IMR-90 (cell line): ENCODE measurements around the gene SPARC. TPM values are rescaled to one million over a fixed set of nuclear protein-coding genes. Genes with fewer than 3 reads are reported as not detected.

Experiments
- ATAC-seq: fragments of 200-7000 bp; cut with Tn5 transposase; 2 replicates; pipeline ENCODE4 v1.9.1; 2020; ENCODE audit warnings: low read depth, mild to moderate bottlenecking, moderate library complexity
- BruUV-seq: library from RNA; stranded (reverse); fragments of 400-500 nt; replicated peaks from 2 replicates; lab custom pipeline; 2021; lab: Mats Ljungman, UMichigan
- CTCF ChIA-PET: fragments of 300-600 bp; formaldehyde crosslinking; extraction: SDS; loops from one replicate; lab custom pipeline; 2021; ENCODE audit warnings: antibody characterized with exemption; lab: Yijun Ruan, JAX
- POLR2A ChIA-PET: fragments of 300-600 bp; sonication (Branson Sonifier 250); formaldehyde crosslinking; loops from one replicate; lab custom pipeline; 2022; ENCODE audit warnings: antibody characterized with exemption; ENCODE audit not compliant: unreplicated experiment; lab: Charles Lee
- DNase-seq: peaks from one replicate; pipeline ENCODE4 v3.0.0; 2013
- H2AFZ ChIP-seq: replicated peaks from 2 replicates; pipeline ENCODE3; 2013; ENCODE audit warnings: low read length, mild to moderate bottlenecking; ENCODE audit not compliant: poor library complexity
- H2AK5ac ChIP-seq: 2 replicates; pipeline ENCODE4 v1.6.1; 2013; ENCODE audit warnings: low read depth, low read length, inconsistent platforms
- H2AK9ac ChIP-seq: replicated peaks from 2 replicates; pipeline ENCODE3; 2013; ENCODE audit warnings: mild to moderate bottlenecking, low read depth, low read length, moderate library complexity; ENCODE audit not compliant: poor library complexity
- H2BK120ac ChIP-seq: 2 replicates; pipeline ENCODE4 v1.6.1; 2013; ENCODE audit warnings: low read depth, low read length, inconsistent platforms
- H2BK15ac ChIP-seq: 3 replicates; pipeline ENCODE4 v1.6.1; 2013; ENCODE audit warnings: low read depth, low read length, inconsistent platforms
- H2BK20ac ChIP-seq: 2 replicates; pipeline ENCODE4 v1.6.1; 2013; ENCODE audit warnings: low read depth, mild to moderate bottlenecking, inconsistent platforms, low read length, moderate library complexity
- H2BK5ac ChIP-seq: 2 replicates; pipeline ENCODE4 v1.6.1; 2013; ENCODE audit warnings: mild to moderate bottlenecking, low read depth, low read length, inconsistent platforms; ENCODE audit not compliant: poor library complexity, severe bottlenecking
- H3K14ac ChIP-seq: replicated peaks from 2 replicates; pipeline ENCODE4 v1.6.1; 2013; ENCODE audit warnings: low read depth, low read length, inconsistent platforms
- H3K18ac ChIP-seq: 2 replicates; pipeline ENCODE4 v1.6.1; 2013; ENCODE audit warnings: low read depth, low read length, control low read depth
- H3K23ac ChIP-seq: 2 replicates; pipeline ENCODE4 v1.6.1; 2013; ENCODE audit warnings: low read depth, low read length, inconsistent platforms
- H3K27ac ChIP-seq: 2 replicates; pipeline ENCODE4 v1.5.1; 2013; ENCODE audit warnings: mild to moderate bottlenecking, control low read depth, low read length; ENCODE audit not compliant: insufficient read depth
- H3K27me3 ChIP-seq: 2 replicates; pipeline ENCODE4 v1.6.1; 2013; ENCODE audit warnings: low read length; ENCODE audit not compliant: control insufficient read depth, insufficient read depth
- H3K36me3 ChIP-seq: 2 replicates; pipeline ENCODE4 v1.6.1; 2013; ENCODE audit warnings: low read length, mixed read lengths; ENCODE audit not compliant: control insufficient read depth, insufficient read depth
- H3K4ac ChIP-seq: 2 replicates; pipeline ENCODE4 v1.6.1; 2013; ENCODE audit warnings: low read depth, low read length, inconsistent platforms
- H3K4me1 ChIP-seq: 2 replicates; pipeline ENCODE4 v1.6.1; 2013; ENCODE audit warnings: low read length, mixed read lengths; ENCODE audit not compliant: control insufficient read depth, insufficient read depth
- H3K4me2 ChIP-seq: 2 replicates; pipeline ENCODE4 v1.6.1; 2013; ENCODE audit warnings: low read depth, mild to moderate bottlenecking, control low read depth, low read length, moderate library complexity
- H3K4me3 ChIP-seq: 2 replicates; pipeline ENCODE4 v1.5.1; 2013; ENCODE audit warnings: low read depth, mild to moderate bottlenecking, control low read depth, low read length, moderate library complexity; ENCODE audit not compliant: insufficient read depth
- H3K56ac ChIP-seq: 2 replicates; pipeline ENCODE4 v1.6.1; 2013; ENCODE audit warnings: low read length, inconsistent platforms; ENCODE audit not compliant: insufficient read depth; ENCODE audit errors: extremely low read depth
- H3K79me1 ChIP-seq, 2 experiments: 2 replicates each; pipeline ENCODE4 v1.6.1; 2013; ENCODE audit warnings: low read length in 2 of 2, inconsistent platforms in 1 of 2, low read depth in 1 of 2
- H3K9ac ChIP-seq: 2 replicates; pipeline ENCODE4 v1.6.1; 2013; ENCODE audit warnings: low read depth, low read length, control low read depth
- H3K9me1 ChIP-seq: 2 replicates; pipeline ENCODE4 v1.6.1; 2013; ENCODE audit warnings: low read length, inconsistent platforms; ENCODE audit not compliant: insufficient read depth
- H3K9me3 ChIP-seq: 2 replicates; pipeline ENCODE4 v1.6.1; 2013; ENCODE audit warnings: low read length; ENCODE audit not compliant: control insufficient read depth, insufficient read depth
- H4K20me1 ChIP-seq: 2 replicates; pipeline ENCODE4 v1.6.1; 2013; ENCODE audit warnings: low read length, inconsistent platforms; ENCODE audit not compliant: insufficient read depth
- H4K5ac ChIP-seq: 2 replicates; pipeline ENCODE4 v1.6.1; 2013; ENCODE audit warnings: mild to moderate bottlenecking, low read depth, low read length, control low read depth
- H4K8ac ChIP-seq, 2 experiments: 2 replicates each; pipeline ENCODE4 v1.6.1; 2013; ENCODE audit warnings: low read depth in 2 of 2, low read length in 2 of 2, control low read depth in 1 of 2, inconsistent platforms in 1 of 2
- H4K91ac ChIP-seq: 2 replicates; pipeline ENCODE4 v1.6.1; 2013; ENCODE audit warnings: low read depth, low read length, inconsistent platforms; ENCODE audit not compliant: insufficient read depth
- BHLHE40 ChIP-seq: fragments of 150-350 bp; IDR thresholded peaks from 2 replicates; pipeline ENCODE4 v1.6.1; 2016; ENCODE audit warnings: mild to moderate bottlenecking, low read depth, low read length
- CEBPB ChIP-seq: IDR thresholded peaks from 2 replicates; pipeline ENCODE4 v1.6.1; 2012; ENCODE audit warnings: low read depth, low read length, improper control_type of control experiment
- CHD1 ChIP-seq: IDR thresholded peaks from 2 replicates; pipeline ENCODE4 v1.6.1; 2012; ENCODE audit warnings: low read depth, low read length, improper control_type of control experiment
- FOS ChIP-seq: fragments of 150-350 bp; IDR thresholded peaks from 2 replicates; pipeline ENCODE4 v1.6.1; 2016; ENCODE audit warnings: low read depth, low read length
- MAFK ChIP-seq: IDR thresholded peaks from 2 replicates; pipeline ENCODE4 v1.6.1; 2012; ENCODE audit warnings: low read depth, low read length, improper control_type of control experiment
- MAZ ChIP-seq: IDR thresholded peaks from 2 replicates; pipeline ENCODE4 v1.6.1; 2012; ENCODE audit warnings: low read depth, mild to moderate bottlenecking, low read length, improper control_type of control experiment, moderate library complexity, borderline replicate concordance
- MXI1 ChIP-seq: IDR thresholded peaks from 2 replicates; pipeline ENCODE4 v1.6.1; 2012; ENCODE audit warnings: low read depth, mild to moderate bottlenecking, low read length, moderate library complexity, borderline replicate concordance
- POLR2A ChIP-seq: IDR thresholded peaks from 2 replicates; pipeline ENCODE4 v1.6.1; 2012; ENCODE audit warnings: mild to moderate bottlenecking, low read depth, low read length
- RAD21 ChIP-seq: IDR thresholded peaks from 2 replicates; pipeline ENCODE4 v1.6.1; 2012; ENCODE audit warnings: low read length, improper control_type of control experiment
- RCOR1 ChIP-seq: IDR thresholded peaks from 2 replicates; pipeline ENCODE4 v1.6.1; 2012; ENCODE audit warnings: mild to moderate bottlenecking, low read length, improper control_type of control experiment; ENCODE audit not compliant: insufficient replicate concordance
- RFX5 ChIP-seq: IDR thresholded peaks from 2 replicates; pipeline ENCODE4 v1.8.0; 2012; ENCODE audit warnings: low read depth, mild to moderate bottlenecking, low read length, moderate library complexity
- dilution Hi-C: fragments of 300-500 bp; cut with HindIII; formaldehyde crosslinking; loops from one replicate; pipeline ENCODE4 v1.14.3; 2018; ENCODE audit warnings: low sequenced_read_pairs; ENCODE audit not compliant: unreplicated experiment
- in situ Hi-C: fragments of 300-500 bp; cut with MboI; formaldehyde crosslinking; loops from 3 replicates; pipeline ENCODE4 v1.14.3; 2019; ENCODE audit warnings: low sequenced_read_pairs, inconsistent platforms, mixed read lengths
- intact Hi-C: fragments of 100-400 bp; cut with micrococcal nuclease; formaldehyde crosslinking; loops from 2 replicates; pipeline ENCODE4 v1.10.0; 2022
- polyA plus RNA-seq, 3 experiments: library from polyadenylated mRNA; depleted of rRNA; stranded (reverse); fragments of >200 nt; gene quantifications; 2 replicates each; pipeline ENCODE4 v1.2.3, GENCODE V29; 2012; ENCODE audit warnings: low replicate concordance in 1 of 3
- total RNA-seq: library from RNA; depleted of rRNA; stranded (reverse); fragments of >200 nt; gene quantifications from 2 replicates; pipeline ENCODE4 v1.2.3, GENCODE V29; 2012
- TF ChIP-seq, protein P1 (sequence below): fragments of 150-350 bp; IDR thresholded peaks from 2 replicates; pipeline ENCODE4 v1.6.1; 2017; ENCODE audit warnings: mild to moderate bottlenecking, antibody characterized with exemption, low read length, low read depth
- TF ChIP-seq, protein P2 (sequence below): conservative IDR thresholded peaks from 2 replicates; pipeline ENCODE4 v1.5.1; 2012; ENCODE audit warnings: mild to moderate bottlenecking, low read depth, low read length, improper control_type of control experiment
- TF ChIP-seq, protein P3 (sequence below): fragments of 150-350 bp; IDR thresholded peaks from 2 replicates; pipeline ENCODE4 v1.6.1; 2016; ENCODE audit warnings: low read depth, mild to moderate bottlenecking, low read length, moderate library complexity, borderline replicate concordance

SPARC gene
- total and polyA plus RNA-seq, 2 of the 4 experiments (the other 2 are of a cell fraction) = 1,186 to 4,692 TPM

DNA sequence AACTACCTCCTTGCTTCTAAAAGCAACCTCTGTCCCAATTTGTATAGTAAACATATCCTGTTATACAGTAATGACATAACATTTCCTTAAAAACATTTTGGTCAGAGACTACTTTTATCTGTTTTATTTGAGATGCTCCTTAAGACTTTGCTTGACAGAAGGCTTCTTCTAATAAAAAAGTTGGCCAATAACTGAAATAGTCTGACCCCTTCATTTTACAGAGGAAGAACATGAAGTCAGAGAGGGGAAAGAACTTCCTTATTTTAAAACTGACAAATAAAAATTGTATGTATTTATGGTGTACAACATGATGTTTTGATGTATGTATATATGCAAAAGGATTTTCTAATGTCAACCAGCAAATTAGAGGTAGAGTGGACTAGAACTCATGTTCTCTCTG, 35.8 kb upstream of the SPARC start:
- CTCF ChIA-PET = interaction anchor here (1.4 kb wide), 1 partner anchor 49 kb away, joined by 3 read pairs; the partner anchor contains the start of gene G3BP1
- Histone ChIP-seq H3K4me1 (peaks cover 14% of the 10 kb centered on the region), H3K79me1 (peaks cover 0 to 20% of the 10 kb centered on the region in 2 experiments; a peak in 2 of 4 replicates), H2AK9ac (no peak overlapping the region), H2BK120ac (no peak overlapping the region; the same call in 1 of the 2 replicates), H2BK5ac (no peak overlapping the region), H4K5ac (no peak overlapping the region), H3K4me2 (no peak overlapping the region), H2AK5ac (no peak overlapping the region), H3K27ac (no peak overlapping the region), H3K9me3 (no peaks in the 10 kb centered on the region), H3K36me3 (no peaks in the 10 kb centered on the region), H3K9ac (no peak overlapping the region), H4K20me1 (no peaks in the 10 kb centered on the region), H2BK15ac (no peak overlapping the region), H3K56ac (no peak overlapping the region), H2BK20ac (no peak overlapping the region), H3K27me3 (no peaks in the 10 kb centered on the region), H3K4me3 (no peak overlapping the region), H3K18ac (no peak overlapping the region), H3K14ac (no peak overlapping the region), H4K8ac (no peak overlapping the region), H4K91ac (no peak overlapping the region), H3K23ac (no peak overlapping the region), H2AFZ (no peak overlapping the region), H3K9me1 (peaks cover 10% of the 10 kb centered on the region), H3K4ac (no peak overlapping the region)
- POLR2A ChIA-PET = interaction anchor here (0.9 kb wide), 1 partner anchor 42 kb away, joined by 8 read pairs; no protein-coding TSS in a partner anchor
- DNase-seq = no peak
- intact Hi-C loops = no loop called here
- no TSS peak for BruUV-seq
- no peak for ATAC-seq
- in situ Hi-C loops = no loop called here
- TF ChIP-seq, protein P1, sequence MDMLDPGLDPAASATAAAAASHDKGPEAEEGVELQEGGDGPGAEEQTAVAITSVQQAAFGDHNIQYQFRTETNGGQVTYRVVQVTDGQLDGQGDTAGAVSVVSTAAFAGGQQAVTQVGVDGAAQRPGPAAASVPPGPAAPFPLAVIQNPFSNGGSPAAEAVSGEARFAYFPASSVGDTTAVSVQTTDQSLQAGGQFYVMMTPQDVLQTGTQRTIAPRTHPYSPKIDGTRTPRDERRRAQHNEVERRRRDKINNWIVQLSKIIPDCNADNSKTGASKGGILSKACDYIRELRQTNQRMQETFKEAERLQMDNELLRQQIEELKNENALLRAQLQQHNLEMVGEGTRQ = no peak
- no peak for TF ChIP-seq CEBPB
- no peak for TF ChIP-seq RFX5
- TF ChIP-seq RAD21 = no peak
- TF ChIP-seq MAFK = no peak
- TF ChIP-seq RCOR1 = no peak
- no peak for TF ChIP-seq BHLHE40
- TF ChIP-seq, protein P2, sequence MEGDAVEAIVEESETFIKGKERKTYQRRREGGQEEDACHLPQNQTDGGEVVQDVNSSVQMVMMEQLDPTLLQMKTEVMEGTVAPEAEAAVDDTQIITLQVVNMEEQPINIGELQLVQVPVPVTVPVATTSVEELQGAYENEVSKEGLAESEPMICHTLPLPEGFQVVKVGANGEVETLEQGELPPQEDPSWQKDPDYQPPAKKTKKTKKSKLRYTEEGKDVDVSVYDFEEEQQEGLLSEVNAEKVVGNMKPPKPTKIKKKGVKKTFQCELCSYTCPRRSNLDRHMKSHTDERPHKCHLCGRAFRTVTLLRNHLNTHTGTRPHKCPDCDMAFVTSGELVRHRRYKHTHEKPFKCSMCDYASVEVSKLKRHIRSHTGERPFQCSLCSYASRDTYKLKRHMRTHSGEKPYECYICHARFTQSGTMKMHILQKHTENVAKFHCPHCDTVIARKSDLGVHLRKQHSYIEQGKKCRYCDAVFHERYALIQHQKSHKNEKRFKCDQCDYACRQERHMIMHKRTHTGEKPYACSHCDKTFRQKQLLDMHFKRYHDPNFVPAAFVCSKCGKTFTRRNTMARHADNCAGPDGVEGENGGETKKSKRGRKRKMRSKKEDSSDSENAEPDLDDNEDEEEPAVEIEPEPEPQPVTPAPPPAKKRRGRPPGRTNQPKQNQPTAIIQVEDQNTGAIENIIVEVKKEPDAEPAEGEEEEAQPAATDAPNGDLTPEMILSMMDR = no peak
- no peak for TF ChIP-seq MXI1
- TF ChIP-seq POLR2A = no peak
- TF ChIP-seq, protein P3, sequence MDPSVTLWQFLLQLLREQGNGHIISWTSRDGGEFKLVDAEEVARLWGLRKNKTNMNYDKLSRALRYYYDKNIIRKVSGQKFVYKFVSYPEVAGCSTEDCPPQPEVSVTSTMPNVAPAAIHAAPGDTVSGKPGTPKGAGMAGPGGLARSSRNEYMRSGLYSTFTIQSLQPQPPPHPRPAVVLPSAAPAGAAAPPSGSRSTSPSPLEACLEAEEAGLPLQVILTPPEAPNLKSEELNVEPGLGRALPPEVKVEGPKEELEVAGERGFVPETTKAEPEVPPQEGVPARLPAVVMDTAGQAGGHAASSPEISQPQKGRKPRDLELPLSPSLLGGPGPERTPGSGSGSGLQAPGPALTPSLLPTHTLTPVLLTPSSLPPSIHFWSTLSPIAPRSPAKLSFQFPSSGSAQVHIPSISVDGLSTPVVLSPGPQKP = no peak
- TF ChIP-seq CHD1 = no peak
- no peak for TF ChIP-seq MAZ
- no peak for TF ChIP-seq FOS
- dilution Hi-C loops = no loop called here
